GM19395 (cell line): ENCODE data around the gene PLSCR3.

ENCODE experiments used
- ATAC-seq: cut with Tn5 transposase; IDR thresholded peaks from one replicate; pipeline ENCODE4 v1.9.1; 2021; ENCODE audit warnings: mild to moderate bottlenecking, moderate library complexity; ENCODE audit not compliant: unreplicated experiment

The PLSCR3 gene

DNA sequence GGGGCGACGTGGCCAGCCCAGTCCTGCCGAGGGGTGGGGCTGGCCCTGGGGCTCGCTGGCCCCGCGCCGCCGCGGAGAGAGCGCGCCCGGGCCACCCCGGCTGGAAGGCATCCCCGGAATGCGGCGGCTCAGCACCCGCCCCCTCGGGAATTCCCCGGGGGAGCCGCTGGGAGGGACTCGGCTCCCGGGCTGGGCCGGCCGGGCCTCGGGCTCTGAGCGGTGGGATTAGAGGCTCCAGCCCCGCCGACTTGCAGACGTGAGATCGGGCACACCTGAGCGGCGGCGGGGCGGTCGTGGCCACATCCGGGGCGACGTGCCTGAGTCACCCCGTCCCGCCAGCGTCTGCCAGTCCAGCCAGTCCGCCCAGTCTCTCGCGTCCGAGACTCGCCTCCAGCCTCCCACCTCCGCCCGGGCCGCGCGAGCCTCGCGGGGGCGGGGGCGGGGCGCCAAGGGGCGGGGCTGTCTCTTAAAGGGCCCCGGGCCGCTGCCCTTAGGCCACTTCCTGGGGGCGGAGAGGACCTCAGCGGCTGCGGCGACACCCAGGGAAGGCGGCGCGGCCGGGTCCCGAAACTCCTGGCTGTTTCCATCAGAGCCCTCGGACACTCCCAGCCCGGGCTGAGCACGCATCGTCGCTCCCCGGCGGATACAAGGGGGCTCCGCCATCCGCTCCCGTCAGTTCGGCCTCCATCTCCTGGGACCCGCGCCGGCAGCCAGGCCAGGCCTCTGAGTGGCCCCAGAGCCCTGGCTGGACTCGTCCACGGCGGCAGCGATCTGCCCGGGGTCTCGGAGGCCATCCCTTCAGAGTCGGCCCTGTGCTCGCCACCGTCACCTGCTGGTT is 42.4 kb downstream of the PLSCR3 start, which contains the start of gene KCTD11:
TSS of gene KCTD11 (plus strand) at position 498 of the 838 bp plus-strand sequence.
- ATAC-seq = peak; percentile 66

DNA sequence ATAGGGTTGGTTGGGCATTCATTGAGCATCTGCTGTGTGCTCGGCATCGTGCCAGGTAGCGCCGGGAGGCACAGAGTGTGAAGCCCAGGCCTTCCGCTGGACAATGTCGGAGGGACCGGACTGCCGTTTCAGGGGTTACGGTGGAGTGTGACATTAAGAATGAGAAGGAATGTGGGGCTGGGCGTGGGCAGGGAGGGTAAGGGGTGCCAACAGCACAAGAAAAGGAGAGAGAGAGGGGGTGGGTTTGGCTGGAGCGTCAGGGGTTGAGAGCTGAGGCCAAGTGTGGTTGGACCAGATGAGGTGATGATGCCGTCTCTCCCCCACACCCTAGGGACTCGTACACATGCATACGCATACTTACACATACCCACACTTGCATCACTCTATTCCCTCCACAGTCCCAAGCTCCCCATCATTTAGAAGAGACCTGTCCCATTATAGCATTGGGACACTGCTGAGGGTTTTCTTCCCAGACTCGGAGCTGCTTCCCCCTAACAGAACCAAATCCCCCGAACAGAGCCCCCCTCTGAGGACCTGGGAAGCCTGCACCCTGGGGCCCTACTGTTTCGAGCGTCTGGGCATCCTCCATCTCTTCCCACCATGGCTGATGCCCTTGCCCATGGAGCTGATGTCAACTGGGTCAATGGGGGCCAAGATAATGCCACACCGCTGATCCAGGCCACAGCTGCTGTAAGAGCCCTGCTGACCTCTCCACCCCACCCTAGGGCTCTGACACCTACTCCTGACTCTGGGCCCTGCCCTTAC is 45.7 kb downstream of the PLSCR3 start:
- no peak for ATAC-seq

DNA sequence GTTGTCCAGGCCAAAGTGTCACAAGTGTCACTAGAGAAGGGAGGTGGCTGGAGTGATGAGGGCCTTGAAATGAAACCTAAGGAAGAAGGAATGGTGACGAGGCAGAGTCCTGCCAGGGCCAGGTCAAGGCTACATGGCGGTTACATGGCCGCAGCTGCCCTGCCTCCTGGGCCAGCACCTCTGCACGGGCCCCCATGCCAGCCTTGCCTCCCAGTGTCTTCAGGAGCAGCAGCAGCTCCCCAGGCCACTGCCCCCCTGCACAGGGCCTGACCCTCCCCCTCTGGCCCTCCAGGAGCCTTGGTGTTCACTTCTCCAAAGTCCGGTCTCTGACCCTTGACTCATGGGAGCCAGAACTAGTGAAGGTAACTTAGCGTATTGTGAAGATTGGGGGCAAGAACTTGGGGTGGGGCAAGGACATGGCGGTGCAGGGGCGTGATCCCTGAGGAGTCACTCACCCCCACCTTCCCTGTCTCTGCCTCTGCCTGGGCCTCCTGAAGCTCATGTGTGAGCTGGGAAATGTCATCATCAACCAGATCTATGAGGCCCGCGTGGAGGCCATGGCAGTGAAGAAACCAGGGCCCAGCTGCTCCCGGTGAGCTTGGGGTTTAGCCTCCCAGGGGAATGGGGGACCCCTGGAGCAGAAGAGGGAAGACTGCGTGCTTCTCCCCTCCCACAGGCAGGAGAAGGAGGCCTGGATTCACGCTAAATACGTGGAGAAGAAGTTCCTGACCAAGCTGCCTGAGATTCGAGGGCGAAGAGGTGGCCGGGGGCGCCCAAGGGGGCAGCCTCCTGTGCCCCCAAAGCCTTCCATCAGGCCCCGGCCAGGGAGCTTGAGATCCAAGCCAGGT is 46.5 kb downstream of the PLSCR3 start:
- ATAC-seq = no peak

GRCh38 chr17:7346761-7347614 is 47.3 kb downstream of the PLSCR3 start:
- no peak for ATAC-seq

- ATAC-seq = no peak
Observed at GRCh38 chr17:7343250-7343649, 51.1 kb downstream of the PLSCR3 start.

DNA sequence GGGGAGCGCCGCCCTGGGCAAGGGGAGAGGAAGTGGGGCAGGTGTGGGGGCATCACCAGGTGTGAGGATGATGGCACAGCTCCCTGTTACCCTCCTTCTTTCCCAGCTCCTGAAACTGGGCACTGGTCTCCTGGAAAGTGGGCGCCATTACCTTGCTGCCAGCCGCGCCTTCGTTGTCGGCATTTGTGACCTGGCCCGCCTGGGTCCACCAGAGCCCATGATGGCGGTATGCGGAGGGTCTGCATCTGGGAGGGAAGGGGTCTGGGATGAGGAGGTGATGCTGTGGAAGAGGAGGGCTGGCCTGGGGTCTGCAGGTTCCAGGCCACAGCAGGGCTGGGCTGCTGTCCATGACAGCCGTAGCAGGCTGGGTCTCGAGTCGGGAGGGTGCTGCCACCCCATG is 52.5 kb downstream of the PLSCR3 start:
- ATAC-seq = no peak

GRCh38 chr17:7340179-7340578 is 54.1 kb downstream of the PLSCR3 start:
- no peak for ATAC-seq
